K562 (cell line): ENCODE results near the gene SGSH.

Source experiments
- CTCF ChIP-seq, 3 experiments: IDR thresholded peaks in 2 of 3; conservative IDR thresholded peaks in 1 of 3; 2 replicates each; pipeline ENCODE4 v1.5.1; 2011 to 2012; ENCODE audit warnings: low read length in 3 of 3, mild to moderate bottlenecking in 3 of 3, control low read depth in 2 of 3, improper control_type of control experiment in 1 of 3, inconsistent platforms in 1 of 3, low read depth in 1 of 3, mixed read lengths in 1 of 3, moderate library complexity in 1 of 3; ENCODE audit not compliant: insufficient read depth in 2 of 3
- EP300 ChIP-seq: IDR thresholded peaks from 2 replicates; pipeline ENCODE4 v1.6.1; 2012; ENCODE audit warnings: low read length, improper control_type of control experiment
- EZH2 ChIP-seq: IDR thresholded peaks from 2 replicates; pipeline ENCODE4 v1.6.1; 2012; ENCODE audit warnings: low read depth, mild to moderate bottlenecking, inconsistent platforms, low read length, borderline replicate concordance
- JUNB ChIP-seq: fragments of 450-650 bp; formaldehyde crosslinking; conservative IDR thresholded peaks from 2 replicates; pipeline ENCODE4 v1.4.0; 2020; ENCODE audit warnings: mild to moderate bottlenecking
- JUND ChIP-seq, 2 experiments: IDR thresholded peaks; 2 replicates in 1 of 2; 3 replicates in 1 of 2; pipeline ENCODE4 v1.6.1; 2011; ENCODE audit warnings: borderline replicate concordance in 2 of 2, low read depth in 2 of 2, low read length in 2 of 2, improper control_type of control experiment in 1 of 2, missing biosample characterization in 1 of 2, missing genetic modification characterization in 1 of 2, missing genetic modification reagents in 1 of 2
- KAT8 ChIP-seq: fragments of 450-650 bp; IDR thresholded peaks from 2 replicates; pipeline ENCODE4 v1.6.1; 2016; ENCODE audit warnings: low read depth, mild to moderate bottlenecking
- MAX ChIP-seq: sonication (generic); formaldehyde crosslinking; IDR thresholded peaks from 2 replicates; pipeline ENCODE4 v1.9.0; 2022; ENCODE audit warnings: mild to moderate bottlenecking, missing genetic modification reagents
- MXD1 ChIP-seq: fragments of 250-450 bp; sonication (Bioruptor Pico); IDR thresholded peaks from 2 replicates; pipeline ENCODE4 v1.8.0; 2021; ENCODE audit warnings: borderline replicate concordance, mild to moderate bottlenecking, moderate library complexity; ENCODE audit not compliant: poor library complexity, severe bottlenecking
- ZNF780A ChIP-seq: fragments of 250-450 bp; sonication (Bioruptor Pico); IDR thresholded peaks from 2 replicates; pipeline ENCODE4 v1.5.0; 2021; ENCODE audit warnings: mild to moderate bottlenecking

- no peak for TF ChIP-seq EP300
- no peak for TF ChIP-seq JUNB (CRISPR knock-in tag)
- TF ChIP-seq CTCF (IDR thresholded peaks at IDR 0.05 in 2 of 3, conservative IDR thresholded peaks at IDR 0.05 in 1 of 3; ENCODE audit: insufficient read depth in 2 of 3, low read depth in 1 of 3, low read length in 3 of 3): no peak
- no peak for TF ChIP-seq KAT8
- TF ChIP-seq MXD1 (CRISPR knock-in tag): no peak
- TF ChIP-seq EZH2: no peak
- TF ChIP-seq JUND (IDR thresholded peaks at IDR 0.05; ENCODE audit: borderline replicate concordance, low read depth, low read length): no peak
- no peak for TF ChIP-seq JUND (tag; IDR thresholded peaks at IDR 0.05; ENCODE audit: borderline replicate concordance, low read depth, low read length)
- no peak for TF ChIP-seq MAX (CRISPR knock-in tag)
- TF ChIP-seq ZNF780A (CRISPR knock-in tag): no peak
These were observed 33.0 kb downstream of the SGSH start for GRCh38 chr17:80187090-80187489.
